ENCODE data around the gene HBP1. TPM values are rescaled to one million over a fixed set of nuclear protein-coding genes. Genes with fewer than 3 reads are reported as not detected.

Gene HBP1
- total RNA-seq, 2 donors from 2014 or later: 30.3 to 48.8 TPM

GRCh38 chr7:107181172-107181571, 12.4 kb downstream of the HBP1 start:
- no peak for DNase-seq
- Histone ChIP-seq H3K27me3 (no peaks in the 10 kb centered on the region), H3K4me3 (no peak overlapping the region), H3K9me3 (no peaks in the 10 kb centered on the region), H3K27ac (peak overlapping the region in 1 of 4 donors; percentile 36), H3K36me3 (replicated peaks in 1 of 2; ENCODE audit: insufficient read depth in 1 of 2, low read depth in 2 of 2) (peaks cover 4 to 11% of the 10 kb centered on the region in 2 donors), H3K4me1 (peaks cover 30% of the 10 kb centered on the region)
- ATAC-seq: no peak
- intact Hi-C loops (cut with DNase I): no loop called here
- 90% methylated on average over 5 of the region's 5 CpGs for WGBS, 2 donors
- TF ChIP-seq CTCF (IDR thresholded peaks at IDR 0.05) (no peak), POLR2A (IDR thresholded peaks at IDR 0.05) (no peak)

- H3K9me3 ChIP-seq: no peaks in the 10 kb centered on the region
- WGBS, 2 donors: 61 to 65% methylated on average over 4 of the region's 4 CpGs
- ATAC-seq (no peak), DNase-seq (no peak)
- no peaks in the 10 kb centered on the region for H3K27me3 ChIP-seq
- H3K27ac ChIP-seq: no peak overlapping the region
- TF ChIP-seq POLR2A (IDR thresholded peaks at IDR 0.05) (no peak), CTCF (IDR thresholded peaks at IDR 0.05) (no peak)
- intact Hi-C loops (cut with DNase I): no loop called here
- peaks cover 1% of the 10 kb centered on the region for H3K4me1 ChIP-seq
- H3K36me3 ChIP-seq (replicated peaks in 1 of 2; ENCODE audit: insufficient read depth in 1 of 2, low read depth in 2 of 2): peaks cover 15 to 21% of the 10 kb centered on the region in 2 donors
- no peak overlapping the region for H3K4me3 ChIP-seq
Measured at GRCh38 chr7:107185716-107186115, 16.9 kb downstream of the HBP1 start.

- DNase-seq (no peak), ATAC-seq (no peak)
- 89% methylated on average over 4 of the region's 4 CpGs for WGBS, 2 donors
- Histone ChIP-seq H3K36me3 (replicated peaks in 1 of 2; ENCODE audit: insufficient read depth in 1 of 2, low read depth in 2 of 2) (peaks cover 15 to 25% of the 10 kb centered on the region in 2 donors), H3K27ac (no peak overlapping the region), H3K4me3 (no peak overlapping the region), H3K9me3 (no peaks in the 10 kb centered on the region), H3K27me3 (no peaks in the 10 kb centered on the region), H3K4me1 (no peaks in the 10 kb centered on the region)
- intact Hi-C loops (cut with DNase I): no loop called here
- TF ChIP-seq POLR2A (IDR thresholded peaks at IDR 0.05) (no peak), CTCF (IDR thresholded peaks at IDR 0.05) (no peak)
Measured at GRCh38 chr7:107186240-107186639, 17.4 kb downstream of the HBP1 start.

- Histone ChIP-seq H3K9me3 (no peaks in the 10 kb centered on the region), H3K4me3 (no peak overlapping the region), H3K36me3 (replicated peaks in 1 of 2; ENCODE audit: insufficient read depth in 1 of 2, low read depth in 2 of 2) (peaks cover 10 to 26% of the 10 kb centered on the region in 2 donors), H3K4me1 (peaks cover 4% of the 10 kb centered on the region), H3K27ac (no peak overlapping the region), H3K27me3 (no peaks in the 10 kb centered on the region)
- TF ChIP-seq POLR2A (IDR thresholded peaks at IDR 0.05): no peak
- no peak for TF ChIP-seq CTCF (IDR thresholded peaks at IDR 0.05)
- no peak for DNase-seq
- intact Hi-C loops (cut with DNase I): no loop called here
- 88 to 94% methylated on average over 2 of the region's 2 CpGs for WGBS, 2 donors
- ATAC-seq: no peak
Measured at GRCh38 chr7:107187774-107188173, 19.0 kb downstream of the HBP1 start.

GRCh38 chr7:107190090-107190489, 21.3 kb downstream of the HBP1 start:
- TF ChIP-seq CTCF (IDR thresholded peaks at IDR 0.05) (no peak), POLR2A (IDR thresholded peaks at IDR 0.05) (no peak)
- intact Hi-C loops (cut with DNase I): no loop called here
- Histone ChIP-seq H3K4me3 (no peak overlapping the region), H3K27ac (no peak overlapping the region), H3K36me3 (replicated peaks in 1 of 2; ENCODE audit: insufficient read depth in 1 of 2, low read depth in 2 of 2) (peaks cover 4 to 23% of the 10 kb centered on the region in 2 donors), H3K4me1 (peaks cover 14% of the 10 kb centered on the region), H3K9me3 (no peaks in the 10 kb centered on the region), H3K27me3 (no peaks in the 10 kb centered on the region)
- no peak for DNase-seq
- no peak for ATAC-seq
- 97% methylated on average over 2 of the region's 2 CpGs for WGBS, 2 donors

Data from body of pancreas (tissue), 4 donors.